Measurements from ENCODE around the gene AGBL1. TPM values are rescaled to one million over a fixed set of nuclear protein-coding genes. Genes with fewer than 3 reads are reported as not detected.

The AGBL1 gene
- total and polyA plus RNA-seq, 2 donors (not counting 3 experiments of a cell fraction or from before 2014, with no cell fraction given): not detected

DNA sequence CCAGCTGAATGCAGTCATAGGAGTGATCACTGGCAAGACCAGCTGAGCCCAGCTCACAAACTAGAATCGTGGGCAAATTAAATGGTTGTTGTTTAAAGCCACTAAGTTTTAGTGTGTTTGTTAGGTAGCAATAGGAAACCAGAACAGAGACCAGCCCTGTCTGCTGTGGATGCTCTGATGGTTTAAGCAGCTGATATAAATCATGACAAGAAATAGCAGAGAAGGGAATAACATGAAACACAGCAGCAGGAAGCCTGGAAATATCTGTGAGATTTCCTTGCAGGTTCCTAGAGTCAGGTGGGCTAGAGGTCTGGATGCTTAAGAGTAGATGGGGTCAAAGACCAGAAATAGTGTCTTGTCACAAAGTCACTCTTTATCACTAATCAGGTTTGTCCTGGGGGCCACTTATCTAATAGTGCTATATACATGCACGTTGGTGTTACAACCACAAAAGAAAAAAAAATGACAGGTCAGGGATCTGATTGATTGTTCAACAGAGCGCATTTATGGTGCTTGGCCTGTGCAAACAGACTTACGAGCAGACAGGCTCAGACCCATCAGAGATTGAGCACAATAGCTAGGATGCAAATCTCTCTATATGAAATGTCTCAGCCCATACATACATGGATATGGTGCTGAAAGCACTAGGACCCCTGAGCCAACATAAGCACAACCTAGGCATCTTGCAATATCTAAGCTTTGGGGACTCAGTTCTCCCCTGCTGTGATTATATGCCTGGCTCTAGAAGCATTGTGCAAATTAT is 967.7 kb downstream of the AGBL1 start:
- Histone ChIP-seq H3K27me3 (ENCODE audit: control insufficient read depth in 2 of 2, insufficient read depth in 2 of 2, low read length in 2 of 2) (no peaks in the 10 kb centered on the region), H2AFZ (ENCODE audit: low read depth, low read length) (no peak overlapping the region), H3K79me2 (ENCODE audit: control insufficient read depth, insufficient read depth, low read length) (no peaks in the 10 kb centered on the region), H3K9me3 (replicated peaks; ENCODE audit: control insufficient read depth, insufficient read depth, low read length) (peaks cover 2% of the 10 kb centered on the region), H3K4me2 (ENCODE audit: insufficient read depth, low read length) (no peak overlapping the region), H3K4me1 (ENCODE audit: control insufficient read depth, extremely low read depth, insufficient read depth, low read length) (no peaks in the 10 kb centered on the region), H3K27ac (ENCODE audit: insufficient read depth, low read depth, low read length) (no peak overlapping the region), H3K4me3 (replicated peaks in 1 of 3; ENCODE audit: insufficient read depth in 1 of 3, low read depth in 1 of 3, low read length in 3 of 3) (no peak overlapping the region), H4K20me1 (replicated peaks; ENCODE audit: control insufficient read depth, extremely low read depth, insufficient read depth, low read length) (no peaks in the 10 kb centered on the region), H3K9me1 (replicated peaks; ENCODE audit: control insufficient read depth, extremely low read depth, insufficient read depth, low read length) (no peaks in the 10 kb centered on the region), H3K36me3 (ENCODE audit: control insufficient read depth in 2 of 2, extremely low read depth in 1 of 2, insufficient read depth in 2 of 2, low read length in 2 of 2) (no peaks in the 10 kb centered on the region), H3K9ac (replicated peaks; ENCODE audit: extremely low read depth, insufficient read depth, low read length) (no peak overlapping the region)
- FAIRE-seq (no peak), DNase-seq (ENCODE audit: low read depth, low spot score) (no peak)
- dilution Hi-C loops (cut with MboI; ENCODE audit: extremely low pct_ligation_motif_present, low sequenced_read_pairs) (no loop called here), intact Hi-C loops (cut with micrococcal nuclease) (no loop called here)
- BruUV-seq (replicated peaks): no TSS peak
- POLR2A ChIA-PET: no interaction called here
- CTCF ChIA-PET: no interaction called here
- TF ChIP-seq MYC (IDR thresholded peaks at IDR 0.05; ENCODE audit: low read depth, low read length) (no peak), EZH2 (IDR thresholded peaks at IDR 0.05; ENCODE audit: borderline replicate concordance, low read depth, low read length, severe bottlenecking) (no peak), POLR2A (IDR thresholded peaks at IDR 0.05; ENCODE audit: low read depth, low read length) (no peak), POLR2AphosphoS5 (IDR thresholded peaks at IDR 0.05; ENCODE audit: insufficient read depth, low read depth, low read length) (no peak), GATA2 (IDR thresholded peaks at IDR 0.05; ENCODE audit: insufficient read depth, insufficient read length, low read depth, low read length) (no peak), FOS (IDR thresholded peaks at IDR 0.05; ENCODE audit: borderline replicate concordance, insufficient read depth, low read length) (no peak), JUN (IDR thresholded peaks at IDR 0.05; ENCODE audit: borderline replicate concordance, insufficient read depth, insufficient read length, low read depth) (no peak)
- TF ChIP-seq, protein P1, sequence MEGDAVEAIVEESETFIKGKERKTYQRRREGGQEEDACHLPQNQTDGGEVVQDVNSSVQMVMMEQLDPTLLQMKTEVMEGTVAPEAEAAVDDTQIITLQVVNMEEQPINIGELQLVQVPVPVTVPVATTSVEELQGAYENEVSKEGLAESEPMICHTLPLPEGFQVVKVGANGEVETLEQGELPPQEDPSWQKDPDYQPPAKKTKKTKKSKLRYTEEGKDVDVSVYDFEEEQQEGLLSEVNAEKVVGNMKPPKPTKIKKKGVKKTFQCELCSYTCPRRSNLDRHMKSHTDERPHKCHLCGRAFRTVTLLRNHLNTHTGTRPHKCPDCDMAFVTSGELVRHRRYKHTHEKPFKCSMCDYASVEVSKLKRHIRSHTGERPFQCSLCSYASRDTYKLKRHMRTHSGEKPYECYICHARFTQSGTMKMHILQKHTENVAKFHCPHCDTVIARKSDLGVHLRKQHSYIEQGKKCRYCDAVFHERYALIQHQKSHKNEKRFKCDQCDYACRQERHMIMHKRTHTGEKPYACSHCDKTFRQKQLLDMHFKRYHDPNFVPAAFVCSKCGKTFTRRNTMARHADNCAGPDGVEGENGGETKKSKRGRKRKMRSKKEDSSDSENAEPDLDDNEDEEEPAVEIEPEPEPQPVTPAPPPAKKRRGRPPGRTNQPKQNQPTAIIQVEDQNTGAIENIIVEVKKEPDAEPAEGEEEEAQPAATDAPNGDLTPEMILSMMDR (IDR thresholded peaks at IDR 0.05; ENCODE audit: extremely low read depth in 1 of 2, insufficient read depth in 1 of 2, low read depth in 1 of 2, low read length in 2 of 2): no peak
- TF ChIP-seq, protein P2, sequence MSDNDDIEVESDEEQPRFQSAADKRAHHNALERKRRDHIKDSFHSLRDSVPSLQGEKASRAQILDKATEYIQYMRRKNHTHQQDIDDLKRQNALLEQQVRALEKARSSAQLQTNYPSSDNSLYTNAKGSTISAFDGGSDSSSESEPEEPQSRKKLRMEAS (IDR thresholded peaks at IDR 0.05; ENCODE audit: insufficient read depth, insufficient read length): no peak

Small RNA genes lying within 50 kb of the gene (small RNA-seq; reads per million reads assigned to genes)
- not detected for gene RF00284 (ENCODE audit: insufficient read depth, insufficient read length, low read depth, low replicate concordance)
- not detected for gene RNA5SP400 (ENCODE audit: insufficient read depth, insufficient read length, low read depth, low replicate concordance)

Measured in endothelial cell of umbilical vein (primary cell).